ENCODE data around the gene PPP1R3D.

- no peak for TF ChIP-seq CTCF (IDR thresholded peaks at IDR 0.05)
- TF ChIP-seq POLR2A (IDR thresholded peaks at IDR 0.05): no peak
- TF ChIP-seq EP300 (IDR thresholded peaks at IDR 0.05): no peak
These were observed 7.3 kb downstream of the PPP1R3D start for GRCh38 chr20:59932616-59933295.

Measured in tibial nerve (tissue), 4 donors.